Measurements from ENCODE around the gene TRAM2. TPM values are rescaled to one million over a fixed set of nuclear protein-coding genes. Genes with fewer than 3 reads are reported as not detected.

TRAM2 gene
- total RNA-seq (2021): 20.5 and 21.2 TPM in 2 replicates
- long read RNA-seq, full-length matches to known transcripts: 34 of 69 reads
- long read RNA-seq, partial matches to known transcripts: 2 of 69 reads
- long read RNA-seq, other reads (novel, unspliced or antisense): 33 of 69 reads

GRCh38 chr6:52577022-52577777, at the start of gene TRAM2:
Gene TRAM2 (minus strand): TSS chr6:52577060. CDS start chr6:52576915, 145 bp downstream.
- TF ChIP-seq CTCF (conservative IDR thresholded peaks at IDR 0.05): peak; percentile 24; the same call in 1 of the 3 replicates
- H3K36me3 Mint-ChIP-seq (ENCODE audit: insufficient read depth in 1 of 3, low read depth in 3 of 3): no peaks in the 10 kb centered on the region; a peak in 1 of 7 replicates
- H3T11ph ChIP-seq (ENCODE audit: low read length): no peak within 1 kb of the TSS
- peak within 1 kb of the TSS; percentile 91 for H3K14ac ChIP-seq (ENCODE audit: insufficient read depth, low read length)
- H2BK20ac ChIP-seq (ENCODE audit: low read depth, low read length, poor library complexity, severe bottlenecking): no peak within 1 kb of the TSS
- H3K56ac ChIP-seq (ENCODE audit: insufficient read length, low read depth, low read length): no peak within 1 kb of the TSS
- H3K23ac ChIP-seq (ENCODE audit: insufficient read length, low read depth, low read length): no peak within 1 kb of the TSS
- H3K4me1 ChIP-seq (ENCODE audit: insufficient read depth, low read length): peaks cover 19% of the 10 kb centered on the region
- no peaks in the 10 kb centered on the region for H3K27me3 ChIP-seq (ENCODE audit: insufficient read depth, low read length)
- H3K27ac ChIP-seq (ENCODE audit: insufficient read length, low read depth, low read length): peak within 1 kb of the TSS; percentile 54
- peak within 1 kb of the TSS; percentile 80 to 93 for H3K4me3 Mint-ChIP-seq
- peak within 1 kb of the TSS; percentile 85 for H3K9ac ChIP-seq (ENCODE audit: extremely low read depth, insufficient read length, low read length)
- H2BK5ac ChIP-seq (ENCODE audit: insufficient read length, low read length): no peak within 1 kb of the TSS
- no peaks in the 10 kb centered on the region for H4K20me1 ChIP-seq (ENCODE audit: control insufficient read depth, insufficient read depth, insufficient read length)
- peak within 1 kb of the TSS; percentile 72 for H3K18ac ChIP-seq (ENCODE audit: insufficient read length, low read depth, low read length)
- no peak within 1 kb of the TSS for H2AK5ac ChIP-seq (ENCODE audit: insufficient read length, low read length)
- no peaks in the 10 kb centered on the region for H3K9me3 ChIP-seq (ENCODE audit: control insufficient read depth, low read depth, low read length)
- peak within 1 kb of the TSS; percentile 86 to 98 (median 97) for H3K27ac Mint-ChIP-seq
- H3K79me1 ChIP-seq (ENCODE audit: insufficient read depth, low read depth, low read length, poor library complexity, severe bottlenecking): peaks cover 4% of the 10 kb centered on the region
- no peak within 1 kb of the TSS for H2BK12ac ChIP-seq (ENCODE audit: insufficient read length, low read depth, low read length)
- no peak within 1 kb of the TSS for H2AFZ ChIP-seq (ENCODE audit: low read length)
- H3K27me3 Mint-ChIP-seq (ENCODE audit: low read depth): peaks cover 3% of the 10 kb centered on the region; the same call in 1 of the 2 replicates
- peaks cover 5% of the 10 kb centered on the region; the same call in 1 of the 2 replicates for H3K79me2 ChIP-seq (ENCODE audit: insufficient read depth, low read length)
- H3K23me2 ChIP-seq (ENCODE audit: insufficient read length, low read depth, low read length, poor library complexity, severe bottlenecking): peaks cover 12% of the 10 kb centered on the region
- no peak within 1 kb of the TSS for H4K91ac ChIP-seq (ENCODE audit: insufficient read length, low read depth, low read length)
- no CpG with 5 or more reads among the region's 84 CpGs for WGBS (ENCODE audit: extremely low coverage, insufficient read length, low lambda C conversion rate)
- no peaks in the 10 kb centered on the region; a peak in 1 of 5 replicates for H3K9me3 Mint-ChIP-seq
- peak within 1 kb of the TSS; percentile 82 for H3K4me2 ChIP-seq (ENCODE audit: insufficient read depth, insufficient read length, low read length)
- H2BK15ac ChIP-seq (ENCODE audit: low read depth, low read length): no peak within 1 kb of the TSS
- no peak within 1 kb of the TSS for H2BK120ac ChIP-seq (ENCODE audit: low read depth, low read length, poor library complexity, severe bottlenecking)
- no peak within 1 kb of the TSS for H4K8ac ChIP-seq (replicated peaks; ENCODE audit: insufficient read length, low read depth, low read length)
- H3K4me1 Mint-ChIP-seq: peaks cover 46 to 47% of the 10 kb centered on the region in 2 experiments
- H4K5ac ChIP-seq (ENCODE audit: insufficient read length, low read depth, low read length): no peak within 1 kb of the TSS
- DNase-seq: peak; percentile 80
- no peak within 1 kb of the TSS; the same call in 1 of the 2 replicates for H3K4ac ChIP-seq (ENCODE audit: low read depth, low read length)

Measured in H9 (cell line).